Heart right ventricle (tissue), 16 donors: ENCODE results near the gene PGAP6. TPM values are rescaled to one million over a fixed set of nuclear protein-coding genes. Genes with fewer than 3 reads are reported as not detected.

Experiments
- ATAC-seq, 8 donors: fragments of 200-7000 bp; cut with Tn5 transposase; one replicate each; pipeline ENCODE4 v1.9.1; 2020; ENCODE audit warnings: mild to moderate bottlenecking in 8 of 8, moderate library complexity in 8 of 8, moderate number of reproducible peaks in 1 of 8
- DNase-seq, 2 donors: peaks; one replicate each; pipeline ENCODE4 v3.0.0-alpha.2; 2020
- H3K27ac ChIP-seq, 10 donors: fragments of 200-600 bp; sonication (generic) in 2 of 10; one replicate each; pipeline versions ENCODE4 v1.5.0 to v1.8.0; 2020 to 2022; ENCODE audit warnings: mild to moderate bottlenecking in 3 of 10
- H3K27me3 ChIP-seq, 7 donors: fragments of 200-600 bp; one replicate each; pipeline ENCODE4 v1.8.0; 2021 to 2022; ENCODE audit warnings: mild to moderate bottlenecking in 2 of 7
- H3K36me3 ChIP-seq, 9 donors: fragments of 200-600 bp; sonication (generic) in 1 of 9; one replicate each; pipeline versions ENCODE4 v1.5.0 to v1.8.0; 2020 to 2022; ENCODE audit warnings: mild to moderate bottlenecking in 2 of 9
- H3K4me1 ChIP-seq, 9 donors: fragments of 200-600 bp; sonication (generic) in 1 of 9; one replicate each; pipeline versions ENCODE4 v1.5.0 to v1.8.0; 2020 to 2022; ENCODE audit warnings: mild to moderate bottlenecking in 4 of 9
- H3K4me3 ChIP-seq, 10 donors: fragments of 200-600 bp; sonication (generic) in 2 of 10; one replicate each; pipeline versions ENCODE4 v1.5.0 to v1.8.0; 2020 to 2022; ENCODE audit warnings: mild to moderate bottlenecking in 7 of 10, moderate library complexity in 2 of 10
- H3K9me3 ChIP-seq, 11 donors: fragments of 200-600 bp in 10 of 11; sonication (generic) in 2 of 11; one replicate each; pipeline versions ENCODE4 v1.5.0 to v1.8.0; 2013 to 2022; ENCODE audit warnings: mild to moderate bottlenecking in 2 of 11, control low read depth in 1 of 11, moderate library complexity in 1 of 11
- CTCF ChIP-seq, 9 donors: fragments of 200-600 bp; sonication (generic) in 2 of 9; IDR thresholded peaks; one replicate each; pipeline versions ENCODE4 v1.5.0 to v1.8.0; 2021 to 2022; ENCODE audit warnings: antibody characterized with exemption in 9 of 9, mild to moderate bottlenecking in 5 of 9, moderate library complexity in 1 of 9
- WGBS, 2 donors: extraction: QIAGEN DNeasy Blood & Tissue Kit; methylation state at CpG; one replicate each; pipeline ENCODE4 v1.1.7; 2013; ENCODE audit warnings: inconsistent platforms in 1 of 2; 5-methylcytosine and 5-hydroxymethylcytosine counted together
- intact Hi-C, 10 donors: fragments of 100-400 bp; cut with DNase I; formaldehyde crosslinking; loops; one replicate each; pipeline versions ENCODE4 v1.11.1 to v1.14.2; 2022
- polyA plus RNA-seq, 2 donors: library from polyadenylated mRNA; stranded (reverse); fragments of 200-250 nt; gene quantifications; one replicate each; pipeline ENCODE4 v1.2.3, GENCODE V29; 2013
- total RNA-seq, 10 donors: library from RNA; stranded (reverse); fragmentation: NEBNext Ultra II Directional in 3 of 10; extraction: Animal tissue kit (Norgen Biotek cat#: 25700) in 3 of 10; gene quantifications; one replicate each; pipeline versions ENCODE4 v1.2.1 to v1.2.4, GENCODE V29; 2021 to 2023
- donor health status: Arrhythmogenic right ventricular cardiomyopathy.
- donor health status: ischemic (EF 13 %, LVEDD 7.1; RV severe dilation, severe dysfunction).
- donor health status: healthy with polysubstance abuse.
- donor health status: DM: no; HTN: yes; CAD: no.
- donor health status: DM: no; HTN: no; CAD: no.
- donor health status: ischemic (EF 25% LVEDD 6.9; RV normal size, moderate dysfunction).
- donor health status: ischemic (EF 25% LVEDD 5.7; RV mildly dilated, moderate dysfunction).
- donor health status: healthy.
- donor health status: DM: yes; HTN: yes; CAD: no.
- donor health status: Ischemic cardiomyopathy.
- donor health status: ischemic (EF 35%, LVEDD 5.7; RV mildly dilated, moderate dysfunction).
- donor health status: nonischemic (EF 11% LVEDD 7.7; RV severe dilation, severe dysfunction).
- donor health status: DM: yes; HTN: yes; CAD: no.
- donor health status: PGD.
- donor health status: ischemic (EF 29% LVEDD 5.4; RV normal size, mild dysfunction).
- donor health status: nonischemic (EF 23%, LVEDD 6.1; RV moderate dilation, normal function).

Gene PGAP6
- total and polyA plus RNA-seq, 12 donors: 27.1 to 57.3 (median 33.1) TPM

GRCh38 chr16:370979-371514, 10.7 kb downstream of the PGAP6 start:
- no peak for DNase-seq
- no peaks in the 10 kb centered on the region for H3K9me3 ChIP-seq
- ATAC-seq: peak in 5 of 8 donors; percentile 6 to 21 (median 13)
- H3K4me1 ChIP-seq: peaks cover 10 to 22% (median 15%) of the 10 kb centered on the region in 9 donors
- H3K27ac ChIP-seq: peak overlapping the region in 8 of 10 donors; percentile 29 to 82 (median 72)
- TF ChIP-seq CTCF (IDR thresholded peaks at IDR 0.05): no peak
- H3K36me3 ChIP-seq: peaks cover 0 to 81% (median 57%) of the 10 kb centered on the region in 9 donors
- no peaks in the 10 kb centered on the region for H3K27me3 ChIP-seq
- peak overlapping the region in 9 of 10 donors; percentile 33 to 57 (median 47) for H3K4me3 ChIP-seq
- 44 to 59% methylated on average over 10 of the region's 10 CpGs for WGBS, 2 donors
- intact Hi-C loops: no loop called here

GRCh38 chr16:370443-370842, 11.3 kb downstream of the PGAP6 start, which contains the start of gene MRPL28:
Gene MRPL28, minus strand, starts transcription at chr16:370538. Its CDS starts 320 bp downstream, at chr16:370218.
- Histone ChIP-seq H3K4me3 (peak within 1 kb of the TSS in 9 of 10 donors; percentile 33 to 57 (median 47)), H3K27ac (peak within 1 kb of the TSS in 8 of 10 donors; percentile 29 to 82 (median 72)), H3K9me3 (no peaks in the 10 kb centered on the region), H3K27me3 (no peaks in the 10 kb centered on the region), H3K36me3 (peaks cover 0 to 75% (median 53%) of the 10 kb centered on the region in 9 donors), H3K4me1 (peaks cover 10 to 22% (median 15%) of the 10 kb centered on the region in 9 donors)
- WGBS, 2 donors: 0 to 1% methylated on average over 29 of the region's 30 CpGs
- DNase-seq (peak; percentile 93 to 96), ATAC-seq (peak; percentile 91 to 97 (median 96))
- intact Hi-C loops: no loop called here
- no peak for TF ChIP-seq CTCF (IDR thresholded peaks at IDR 0.05)

GRCh38 chr16:369866-370436, 11.8 kb downstream of the PGAP6 start:
- WGBS, 2 donors: 26 to 29% methylated on average over 40 to 44 of the region's 44 CpGs
- peaks cover 0 to 70% (median 48%) of the 10 kb centered on the region in 9 donors for H3K36me3 ChIP-seq
- ATAC-seq: peak in 4 of 8 donors; percentile 0 to 53 (median 34)
- H3K4me3 ChIP-seq: peak overlapping the region in 9 of 10 donors; percentile 33 to 57 (median 47)
- H3K4me1 ChIP-seq: peaks cover 10 to 22% (median 15%) of the 10 kb centered on the region in 9 donors
- H3K9me3 ChIP-seq: no peaks in the 10 kb centered on the region
- DNase-seq: no peak
- no peak for TF ChIP-seq CTCF (IDR thresholded peaks at IDR 0.05)
- H3K27me3 ChIP-seq: peaks cover 0 to under 1% (median 0%) of the 10 kb centered on the region in 7 donors
- intact Hi-C loops: no loop called here
- peak overlapping the region in 4 of 10 donors; percentile 2 to 77 (median 74) for H3K27ac ChIP-seq

GRCh38 chr16:369275-369865, 12.4 kb downstream of the PGAP6 start:
- WGBS, 2 donors: 87 to 89% methylated on average over 20 of the region's 20 CpGs
- Histone ChIP-seq H3K9me3 (no peaks in the 10 kb centered on the region), H3K27ac (no peak overlapping the region), H3K4me3 (peak overlapping the region in 8 of 10 donors; percentile 33 to 57 (median 48)), H3K4me1 (peaks cover 10 to 22% (median 15%) of the 10 kb centered on the region in 9 donors), H3K27me3 (peaks cover 0 to 7% (median 0%) of the 10 kb centered on the region in 7 donors), H3K36me3 (peaks cover 0 to 64% (median 43%) of the 10 kb centered on the region in 9 donors)
- intact Hi-C loops: no loop called here
- ATAC-seq: no peak
- no peak for TF ChIP-seq CTCF (IDR thresholded peaks at IDR 0.05)
- no peak for DNase-seq
